IMR-90 (cell line): ENCODE data around the gene JAKMIP1. TPM values are rescaled to one million over a fixed set of nuclear protein-coding genes. Genes with fewer than 3 reads are reported as not detected.

Experiments used
- ATAC-seq: fragments of 200-7000 bp; cut with Tn5 transposase; 2 replicates; pipeline ENCODE4 v1.9.1; 2020; ENCODE audit warnings: low read depth, mild to moderate bottlenecking, moderate library complexity
- BruUV-seq: library from RNA; stranded (reverse); fragments of 400-500 nt; replicated peaks from 2 replicates; lab custom pipeline; 2021; lab: Mats Ljungman, UMichigan
- CTCF ChIA-PET: fragments of 300-600 bp; formaldehyde crosslinking; extraction: SDS; loops from one replicate; lab custom pipeline; 2021; ENCODE audit warnings: antibody characterized with exemption; lab: Yijun Ruan, JAX
- POLR2A ChIA-PET: fragments of 300-600 bp; sonication (Branson Sonifier 250); formaldehyde crosslinking; loops from one replicate; lab custom pipeline; 2022; ENCODE audit warnings: antibody characterized with exemption; ENCODE audit not compliant: unreplicated experiment; lab: Charles Lee
- DNase-seq: peaks from one replicate; pipeline ENCODE4 v3.0.0; 2013
- H2AFZ ChIP-seq: replicated peaks from 2 replicates; pipeline ENCODE3; 2013; ENCODE audit warnings: low read length, mild to moderate bottlenecking; ENCODE audit not compliant: poor library complexity
- H2AK5ac ChIP-seq: 2 replicates; pipeline ENCODE4 v1.6.1; 2013; ENCODE audit warnings: low read depth, low read length, inconsistent platforms
- H2AK9ac ChIP-seq: replicated peaks from 2 replicates; pipeline ENCODE3; 2013; ENCODE audit warnings: mild to moderate bottlenecking, low read depth, low read length, moderate library complexity; ENCODE audit not compliant: poor library complexity
- H2BK120ac ChIP-seq: 2 replicates; pipeline ENCODE4 v1.6.1; 2013; ENCODE audit warnings: low read depth, low read length, inconsistent platforms
- H2BK15ac ChIP-seq: 3 replicates; pipeline ENCODE4 v1.6.1; 2013; ENCODE audit warnings: low read depth, low read length, inconsistent platforms
- H2BK20ac ChIP-seq: 2 replicates; pipeline ENCODE4 v1.6.1; 2013; ENCODE audit warnings: low read depth, mild to moderate bottlenecking, inconsistent platforms, low read length, moderate library complexity
- H2BK5ac ChIP-seq: 2 replicates; pipeline ENCODE4 v1.6.1; 2013; ENCODE audit warnings: mild to moderate bottlenecking, low read depth, low read length, inconsistent platforms; ENCODE audit not compliant: poor library complexity, severe bottlenecking
- H3K14ac ChIP-seq: replicated peaks from 2 replicates; pipeline ENCODE4 v1.6.1; 2013; ENCODE audit warnings: low read depth, low read length, inconsistent platforms
- H3K18ac ChIP-seq: 2 replicates; pipeline ENCODE4 v1.6.1; 2013; ENCODE audit warnings: low read depth, low read length, control low read depth
- H3K23ac ChIP-seq: 2 replicates; pipeline ENCODE4 v1.6.1; 2013; ENCODE audit warnings: low read depth, low read length, inconsistent platforms
- H3K27ac ChIP-seq: 2 replicates; pipeline ENCODE4 v1.5.1; 2013; ENCODE audit warnings: mild to moderate bottlenecking, control low read depth, low read length; ENCODE audit not compliant: insufficient read depth
- H3K27me3 ChIP-seq: 2 replicates; pipeline ENCODE4 v1.6.1; 2013; ENCODE audit warnings: low read length; ENCODE audit not compliant: control insufficient read depth, insufficient read depth
- H3K36me3 ChIP-seq: 2 replicates; pipeline ENCODE4 v1.6.1; 2013; ENCODE audit warnings: low read length, mixed read lengths; ENCODE audit not compliant: control insufficient read depth, insufficient read depth
- H3K4ac ChIP-seq: 2 replicates; pipeline ENCODE4 v1.6.1; 2013; ENCODE audit warnings: low read depth, low read length, inconsistent platforms
- H3K4me1 ChIP-seq: 2 replicates; pipeline ENCODE4 v1.6.1; 2013; ENCODE audit warnings: low read length, mixed read lengths; ENCODE audit not compliant: control insufficient read depth, insufficient read depth
- H3K4me2 ChIP-seq: 2 replicates; pipeline ENCODE4 v1.6.1; 2013; ENCODE audit warnings: low read depth, mild to moderate bottlenecking, control low read depth, low read length, moderate library complexity
- H3K4me3 ChIP-seq: 2 replicates; pipeline ENCODE4 v1.5.1; 2013; ENCODE audit warnings: low read depth, mild to moderate bottlenecking, control low read depth, low read length, moderate library complexity; ENCODE audit not compliant: insufficient read depth
- H3K56ac ChIP-seq: 2 replicates; pipeline ENCODE4 v1.6.1; 2013; ENCODE audit warnings: low read length, inconsistent platforms; ENCODE audit not compliant: insufficient read depth; ENCODE audit errors: extremely low read depth
- H3K79me1 ChIP-seq, 2 experiments: 2 replicates each; pipeline ENCODE4 v1.6.1; 2013; ENCODE audit warnings: low read length in 2 of 2, inconsistent platforms in 1 of 2, low read depth in 1 of 2
- H3K9ac ChIP-seq: 2 replicates; pipeline ENCODE4 v1.6.1; 2013; ENCODE audit warnings: low read depth, low read length, control low read depth
- H3K9me1 ChIP-seq: 2 replicates; pipeline ENCODE4 v1.6.1; 2013; ENCODE audit warnings: low read length, inconsistent platforms; ENCODE audit not compliant: insufficient read depth
- H3K9me3 ChIP-seq: 2 replicates; pipeline ENCODE4 v1.6.1; 2013; ENCODE audit warnings: low read length; ENCODE audit not compliant: control insufficient read depth, insufficient read depth
- H4K20me1 ChIP-seq: 2 replicates; pipeline ENCODE4 v1.6.1; 2013; ENCODE audit warnings: low read length, inconsistent platforms; ENCODE audit not compliant: insufficient read depth
- H4K5ac ChIP-seq: 2 replicates; pipeline ENCODE4 v1.6.1; 2013; ENCODE audit warnings: mild to moderate bottlenecking, low read depth, low read length, control low read depth
- H4K8ac ChIP-seq, 2 experiments: 2 replicates each; pipeline ENCODE4 v1.6.1; 2013; ENCODE audit warnings: low read depth in 2 of 2, low read length in 2 of 2, control low read depth in 1 of 2, inconsistent platforms in 1 of 2
- H4K91ac ChIP-seq: 2 replicates; pipeline ENCODE4 v1.6.1; 2013; ENCODE audit warnings: low read depth, low read length, inconsistent platforms; ENCODE audit not compliant: insufficient read depth
- BHLHE40 ChIP-seq: fragments of 150-350 bp; IDR thresholded peaks from 2 replicates; pipeline ENCODE4 v1.6.1; 2016; ENCODE audit warnings: mild to moderate bottlenecking, low read depth, low read length
- CEBPB ChIP-seq: IDR thresholded peaks from 2 replicates; pipeline ENCODE4 v1.6.1; 2012; ENCODE audit warnings: low read depth, low read length, improper control_type of control experiment
- CHD1 ChIP-seq: IDR thresholded peaks from 2 replicates; pipeline ENCODE4 v1.6.1; 2012; ENCODE audit warnings: low read depth, low read length, improper control_type of control experiment
- ELK1 ChIP-seq: fragments of 150-350 bp; IDR thresholded peaks from 2 replicates; pipeline ENCODE4 v1.6.1; 2016; ENCODE audit warnings: low read depth, mild to moderate bottlenecking, low read length, moderate library complexity, borderline replicate concordance
- FOS ChIP-seq: fragments of 150-350 bp; IDR thresholded peaks from 2 replicates; pipeline ENCODE4 v1.6.1; 2016; ENCODE audit warnings: low read depth, low read length
- MAFK ChIP-seq: IDR thresholded peaks from 2 replicates; pipeline ENCODE4 v1.6.1; 2012; ENCODE audit warnings: low read depth, low read length, improper control_type of control experiment
- MAZ ChIP-seq: IDR thresholded peaks from 2 replicates; pipeline ENCODE4 v1.6.1; 2012; ENCODE audit warnings: low read depth, mild to moderate bottlenecking, low read length, improper control_type of control experiment, moderate library complexity, borderline replicate concordance
- MXI1 ChIP-seq: IDR thresholded peaks from 2 replicates; pipeline ENCODE4 v1.6.1; 2012; ENCODE audit warnings: low read depth, mild to moderate bottlenecking, low read length, moderate library complexity, borderline replicate concordance
- NFE2L2 ChIP-seq: fragments of 150-350 bp; IDR thresholded peaks from 2 replicates; pipeline ENCODE4 v1.6.1; 2016; ENCODE audit warnings: low read depth, mild to moderate bottlenecking, low read length
- POLR2A ChIP-seq: IDR thresholded peaks from 2 replicates; pipeline ENCODE4 v1.6.1; 2012; ENCODE audit warnings: mild to moderate bottlenecking, low read depth, low read length
- RAD21 ChIP-seq: IDR thresholded peaks from 2 replicates; pipeline ENCODE4 v1.6.1; 2012; ENCODE audit warnings: low read length, improper control_type of control experiment
- RCOR1 ChIP-seq: IDR thresholded peaks from 2 replicates; pipeline ENCODE4 v1.6.1; 2012; ENCODE audit warnings: mild to moderate bottlenecking, low read length, improper control_type of control experiment; ENCODE audit not compliant: insufficient replicate concordance
- RFX5 ChIP-seq: IDR thresholded peaks from 2 replicates; pipeline ENCODE4 v1.8.0; 2012; ENCODE audit warnings: low read depth, mild to moderate bottlenecking, low read length, moderate library complexity
- SMC3 ChIP-seq: fragments of 150-350 bp; IDR thresholded peaks from 2 replicates; pipeline ENCODE4 v1.6.1; 2016; ENCODE audit warnings: low read depth, mild to moderate bottlenecking, antibody characterized with exemption, low read length, moderate library complexity
- WGBS, 2 experiments: methylation state at CpG; one replicate each; pipeline versions ENCODE4 v1.1.5 to v1.1.7; 2013; ENCODE audit warnings: missing lambda C conversion rate in 2 of 2; ENCODE audit not compliant: insufficient read length in 1 of 2; ENCODE audit errors: extremely low coverage in 2 of 2; 5-methylcytosine and 5-hydroxymethylcytosine counted together
- dilution Hi-C: fragments of 300-500 bp; cut with HindIII; formaldehyde crosslinking; loops from one replicate; pipeline ENCODE4 v1.14.3; 2018; ENCODE audit warnings: low sequenced_read_pairs; ENCODE audit not compliant: unreplicated experiment
- in situ Hi-C: fragments of 300-500 bp; cut with MboI; formaldehyde crosslinking; loops from 3 replicates; pipeline ENCODE4 v1.14.3; 2019; ENCODE audit warnings: low sequenced_read_pairs, inconsistent platforms, mixed read lengths
- intact Hi-C: fragments of 100-400 bp; cut with micrococcal nuclease; formaldehyde crosslinking; loops from 2 replicates; pipeline ENCODE4 v1.10.0; 2022
- polyA plus RNA-seq, 3 experiments: library from polyadenylated mRNA; depleted of rRNA; stranded (reverse); fragments of >200 nt; gene quantifications; 2 replicates each; pipeline ENCODE4 v1.2.3, GENCODE V29; 2012; ENCODE audit warnings: low replicate concordance in 1 of 3
- total RNA-seq: library from RNA; depleted of rRNA; stranded (reverse); fragments of >200 nt; gene quantifications from 2 replicates; pipeline ENCODE4 v1.2.3, GENCODE V29; 2012
- TF ChIP-seq, protein P1 (sequence below): conservative IDR thresholded peaks from 2 replicates; pipeline ENCODE4 v1.5.1; 2012; ENCODE audit warnings: mild to moderate bottlenecking, low read depth, low read length, improper control_type of control experiment
- TF ChIP-seq, protein P2 (sequence below): fragments of 150-350 bp; IDR thresholded peaks from 2 replicates; pipeline ENCODE4 v1.6.1; 2017; ENCODE audit warnings: mild to moderate bottlenecking, antibody characterized with exemption, low read length, low read depth

The JAKMIP1 gene
- total and polyA plus RNA-seq, 2 of the 4 experiments (the other 2 are of a cell fraction) = not detected

DNA sequence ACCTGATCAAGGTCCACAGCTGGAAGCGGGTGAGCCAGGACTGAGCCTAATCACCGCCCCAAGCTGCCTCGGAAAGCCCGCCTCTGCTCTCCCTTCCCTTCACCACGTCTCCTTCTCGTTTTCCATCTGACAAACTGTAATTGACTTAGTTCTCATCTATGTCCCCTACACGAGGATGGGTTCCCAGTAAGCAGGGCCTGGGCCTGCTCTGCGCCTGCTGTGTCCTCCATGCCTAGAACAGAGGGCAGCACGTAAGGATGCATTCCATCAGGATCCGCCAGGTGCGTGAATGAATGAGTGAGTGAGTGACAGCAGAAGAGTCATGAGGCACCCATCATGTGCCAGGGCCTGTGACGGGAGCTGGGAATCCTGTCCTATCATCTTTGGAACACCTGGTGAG, 86.7 kb downstream of the JAKMIP1 start:
- ATAC-seq (no peak), DNase-seq (no peak)
- BruUV-seq = no TSS peak
- ChIA-PET POLR2A (no interaction called here), CTCF (interaction anchor here (1.0 kb wide), 1 partner anchor 13 kb away, joined by 3 read pairs; no protein-coding TSS in a partner anchor)
- no peak overlapping the region for H2BK5ac ChIP-seq
- intact Hi-C loops = no loop called here
- no peak overlapping the region for H2BK20ac ChIP-seq
- H4K5ac ChIP-seq = no peak overlapping the region
- no peaks in the 10 kb centered on the region for H3K4me1 ChIP-seq
- no peak overlapping the region for H3K27ac ChIP-seq
- WGBS, 2 experiments = 90% methylated on average over 4 of the region's 12 CpGs; no CpG with 5 or more reads in 1 of the 2 experiments
- H3K27me3 ChIP-seq = no peaks in the 10 kb centered on the region
- H2AFZ ChIP-seq = no peak overlapping the region
- no peak overlapping the region for H2AK5ac ChIP-seq
- no peak overlapping the region for H2BK120ac ChIP-seq
- no peak overlapping the region for H4K8ac ChIP-seq
- no peak overlapping the region for H2BK15ac ChIP-seq
- H3K23ac ChIP-seq = no peak overlapping the region
- in situ Hi-C loops = no loop called here
- no peaks in the 10 kb centered on the region for H3K9me1 ChIP-seq
- H3K79me1 ChIP-seq = no peaks in the 10 kb centered on the region
- no peaks in the 10 kb centered on the region for H3K36me3 ChIP-seq
- H3K4me3 ChIP-seq = no peak overlapping the region
- TF ChIP-seq RFX5 (no peak), CHD1 (no peak), BHLHE40 (no peak), RAD21 (no peak), FOS (no peak), POLR2A (no peak), CEBPB (no peak), NFE2L2 (no peak), SMC3 (no peak), MAFK (no peak), RCOR1 (no peak), MAZ (no peak), ELK1 (no peak), MXI1 (no peak)
- TF ChIP-seq, protein P1, sequence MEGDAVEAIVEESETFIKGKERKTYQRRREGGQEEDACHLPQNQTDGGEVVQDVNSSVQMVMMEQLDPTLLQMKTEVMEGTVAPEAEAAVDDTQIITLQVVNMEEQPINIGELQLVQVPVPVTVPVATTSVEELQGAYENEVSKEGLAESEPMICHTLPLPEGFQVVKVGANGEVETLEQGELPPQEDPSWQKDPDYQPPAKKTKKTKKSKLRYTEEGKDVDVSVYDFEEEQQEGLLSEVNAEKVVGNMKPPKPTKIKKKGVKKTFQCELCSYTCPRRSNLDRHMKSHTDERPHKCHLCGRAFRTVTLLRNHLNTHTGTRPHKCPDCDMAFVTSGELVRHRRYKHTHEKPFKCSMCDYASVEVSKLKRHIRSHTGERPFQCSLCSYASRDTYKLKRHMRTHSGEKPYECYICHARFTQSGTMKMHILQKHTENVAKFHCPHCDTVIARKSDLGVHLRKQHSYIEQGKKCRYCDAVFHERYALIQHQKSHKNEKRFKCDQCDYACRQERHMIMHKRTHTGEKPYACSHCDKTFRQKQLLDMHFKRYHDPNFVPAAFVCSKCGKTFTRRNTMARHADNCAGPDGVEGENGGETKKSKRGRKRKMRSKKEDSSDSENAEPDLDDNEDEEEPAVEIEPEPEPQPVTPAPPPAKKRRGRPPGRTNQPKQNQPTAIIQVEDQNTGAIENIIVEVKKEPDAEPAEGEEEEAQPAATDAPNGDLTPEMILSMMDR = no peak
- TF ChIP-seq, protein P2, sequence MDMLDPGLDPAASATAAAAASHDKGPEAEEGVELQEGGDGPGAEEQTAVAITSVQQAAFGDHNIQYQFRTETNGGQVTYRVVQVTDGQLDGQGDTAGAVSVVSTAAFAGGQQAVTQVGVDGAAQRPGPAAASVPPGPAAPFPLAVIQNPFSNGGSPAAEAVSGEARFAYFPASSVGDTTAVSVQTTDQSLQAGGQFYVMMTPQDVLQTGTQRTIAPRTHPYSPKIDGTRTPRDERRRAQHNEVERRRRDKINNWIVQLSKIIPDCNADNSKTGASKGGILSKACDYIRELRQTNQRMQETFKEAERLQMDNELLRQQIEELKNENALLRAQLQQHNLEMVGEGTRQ = no peak
- no peaks in the 10 kb centered on the region for H4K20me1 ChIP-seq
- no peak overlapping the region for H3K18ac ChIP-seq
- dilution Hi-C loops = no loop called here
- H3K56ac ChIP-seq = no peak overlapping the region
- H3K14ac ChIP-seq = no peak overlapping the region
- no peak overlapping the region for H3K9ac ChIP-seq
- no peak overlapping the region for H2AK9ac ChIP-seq
- no peak overlapping the region for H4K91ac ChIP-seq
- H3K4me2 ChIP-seq = no peak overlapping the region
- H3K9me3 ChIP-seq = no peaks in the 10 kb centered on the region
- H3K4ac ChIP-seq = no peak overlapping the region
